ENCODE data around the gene RNF41.

The RNF41 gene

GRCh38 chr12:56162468-56163290 lies 59.0 kb downstream of the RNF41 start:
- no peak for DNase-seq (ENCODE audit: low read depth)
- no peak overlapping the region for H3K4me3 ChIP-seq (ENCODE audit: low read length)
- no peak for TF ChIP-seq CTCF (conservative IDR thresholded peaks at IDR 0.05; ENCODE audit: low read depth, low read length)

- TF ChIP-seq CTCF (conservative IDR thresholded peaks at IDR 0.05; ENCODE audit: low read depth, low read length): no peak
- no peak overlapping the region for H3K4me3 ChIP-seq (ENCODE audit: low read length)
- no peak for DNase-seq (ENCODE audit: low read depth)
Observed at GRCh38 chr12:56161690-56162351, 59.9 kb downstream of the RNF41 start.

GRCh38 chr12:56160894-56161689 lies 60.6 kb downstream of the RNF41 start:
- peak overlapping the region; percentile 99 for H3K4me3 ChIP-seq (ENCODE audit: low read length)

GRCh38 chr12:56160193-56160763 lies 61.4 kb downstream of the RNF41 start:
- no peak for TF ChIP-seq CTCF (conservative IDR thresholded peaks at IDR 0.05; ENCODE audit: low read depth, low read length)
- H3K4me3 ChIP-seq (ENCODE audit: low read length): peak overlapping the region; percentile 99
- no peak for DNase-seq (ENCODE audit: low read depth)

More at GRCh38 chr12:56160894-56161689, 60.6 kb downstream of the RNF41 start:
- TF ChIP-seq CTCF (conservative IDR thresholded peaks at IDR 0.05; ENCODE audit: low read depth, low read length): no peak
- DNase-seq (ENCODE audit: low read depth): no peak

GRCh38 chr12:56159482-56160192 lies 62.1 kb downstream of the RNF41 start:
- no peak for DNase-seq (ENCODE audit: low read depth)
- peak overlapping the region; percentile 99 for H3K4me3 ChIP-seq (ENCODE audit: low read length)
- no peak for TF ChIP-seq CTCF (conservative IDR thresholded peaks at IDR 0.05; ENCODE audit: low read depth, low read length)

- peak; percentile 31 for DNase-seq (ENCODE audit: low read depth)
Observed at GRCh38 chr12:56158926-56159461, 62.7 kb downstream of the RNF41 start.

More at GRCh38 chr12:56158926-56159461, 62.7 kb downstream of the RNF41 start:
- no peak for TF ChIP-seq CTCF (conservative IDR thresholded peaks at IDR 0.05; ENCODE audit: low read depth, low read length)
- peak overlapping the region; percentile 99 for H3K4me3 ChIP-seq (ENCODE audit: low read length)
